ENCODE measurements around the gene SCGB2B2. TPM values are rescaled to one million over a fixed set of nuclear protein-coding genes. Genes with fewer than 3 reads are reported as not detected.

Gene SCGB2B2
- total RNA-seq, 1 donor from 2014 or later: 0.14 TPM

GRCh38 chr19:34644991-34645461 is 31.9 kb downstream of the SCGB2B2 start:
- Histone ChIP-seq H2AFZ (ENCODE audit: low read depth, low read length) (no peak overlapping the region), H3K27me3 (ENCODE audit: insufficient read depth, low read length) (no peaks in the 10 kb centered on the region), H3K4me1 (ENCODE audit: insufficient read depth, low read length) (no peaks in the 10 kb centered on the region), H3K27ac (ENCODE audit: low read depth, low read length) (no peak overlapping the region), H3K79me2 (ENCODE audit: insufficient read depth, low read length) (no peaks in the 10 kb centered on the region), H3K9ac (ENCODE audit: low read length) (no peak overlapping the region), H3K9me3 (ENCODE audit: insufficient read depth, low read depth, low read length) (peaks cover 2% of the 10 kb centered on the region), H4K20me1 (ENCODE audit: insufficient read depth, low read length) (no peaks in the 10 kb centered on the region), H3K36me3 (ENCODE audit: insufficient read depth, low read length) (no peaks in the 10 kb centered on the region), H3K4me2 (ENCODE audit: low read length) (no peak overlapping the region), H3K4me3 (ENCODE audit: insufficient read depth, low read depth, low read length) (no peak overlapping the region)
- no peak for TF ChIP-seq EZH2 (IDR thresholded peaks at IDR 0.05; ENCODE audit: insufficient read depth, low read length)
- TF ChIP-seq, protein P1, sequence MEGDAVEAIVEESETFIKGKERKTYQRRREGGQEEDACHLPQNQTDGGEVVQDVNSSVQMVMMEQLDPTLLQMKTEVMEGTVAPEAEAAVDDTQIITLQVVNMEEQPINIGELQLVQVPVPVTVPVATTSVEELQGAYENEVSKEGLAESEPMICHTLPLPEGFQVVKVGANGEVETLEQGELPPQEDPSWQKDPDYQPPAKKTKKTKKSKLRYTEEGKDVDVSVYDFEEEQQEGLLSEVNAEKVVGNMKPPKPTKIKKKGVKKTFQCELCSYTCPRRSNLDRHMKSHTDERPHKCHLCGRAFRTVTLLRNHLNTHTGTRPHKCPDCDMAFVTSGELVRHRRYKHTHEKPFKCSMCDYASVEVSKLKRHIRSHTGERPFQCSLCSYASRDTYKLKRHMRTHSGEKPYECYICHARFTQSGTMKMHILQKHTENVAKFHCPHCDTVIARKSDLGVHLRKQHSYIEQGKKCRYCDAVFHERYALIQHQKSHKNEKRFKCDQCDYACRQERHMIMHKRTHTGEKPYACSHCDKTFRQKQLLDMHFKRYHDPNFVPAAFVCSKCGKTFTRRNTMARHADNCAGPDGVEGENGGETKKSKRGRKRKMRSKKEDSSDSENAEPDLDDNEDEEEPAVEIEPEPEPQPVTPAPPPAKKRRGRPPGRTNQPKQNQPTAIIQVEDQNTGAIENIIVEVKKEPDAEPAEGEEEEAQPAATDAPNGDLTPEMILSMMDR (IDR thresholded peaks at IDR 0.05; ENCODE audit: insufficient read depth, low read depth, low read length): no peak
- DNase-seq (ENCODE audit: low read depth) (no peak), FAIRE-seq (no peak)
- no peak overlapping the region for H3K4me3 Mint-ChIP-seq (ENCODE audit: unreplicated experiment)
- peaks cover 2% of the 10 kb centered on the region for H3K36me3 Mint-ChIP-seq (ENCODE audit: low read depth, unreplicated experiment)
- no peaks in the 10 kb centered on the region for H3K9me3 Mint-ChIP-seq (ENCODE audit: unreplicated experiment)
- H3K27ac Mint-ChIP-seq (ENCODE audit: unreplicated experiment): no peak overlapping the region
- H3K27me3 Mint-ChIP-seq (ENCODE audit: low read depth, unreplicated experiment): peaks cover 16% of the 10 kb centered on the region
- H3K4me1 Mint-ChIP-seq (ENCODE audit: low read depth, unreplicated experiment): no peaks in the 10 kb centered on the region

DNA sequence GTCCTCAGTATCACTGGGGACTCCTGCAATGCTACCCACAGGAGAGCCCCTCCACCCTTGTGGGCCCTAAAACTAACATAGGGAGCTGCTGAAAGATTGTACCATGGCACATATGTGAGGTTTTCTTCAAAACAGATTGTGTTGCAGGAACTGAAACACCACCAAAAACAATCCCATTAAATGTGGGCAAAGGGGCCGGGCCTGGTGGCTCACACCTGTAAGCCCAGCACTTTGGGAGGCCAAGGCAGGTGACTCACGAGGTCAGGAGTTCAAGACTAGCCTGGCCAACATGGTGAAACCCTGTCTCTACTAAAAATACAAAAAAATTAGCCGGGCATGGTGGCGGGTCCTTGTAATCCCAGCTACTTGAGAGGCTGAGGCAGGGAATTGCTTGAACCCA is 34.7 kb downstream of the SCGB2B2 start:
- Mint-ChIP-seq H3K4me1 (ENCODE audit: low read depth, unreplicated experiment) (no peaks in the 10 kb centered on the region), H3K4me3 (ENCODE audit: unreplicated experiment) (no peak overlapping the region), H3K36me3 (ENCODE audit: low read depth, unreplicated experiment) (peaks cover 2% of the 10 kb centered on the region), H3K27ac (ENCODE audit: unreplicated experiment) (no peak overlapping the region), H3K27me3 (ENCODE audit: low read depth, unreplicated experiment) (peaks cover 12% of the 10 kb centered on the region), H3K9me3 (ENCODE audit: unreplicated experiment) (no peaks in the 10 kb centered on the region)
- Histone ChIP-seq H3K79me2 (ENCODE audit: insufficient read depth, low read length) (no peaks in the 10 kb centered on the region), H3K27ac (ENCODE audit: low read depth, low read length) (no peak overlapping the region), H4K20me1 (ENCODE audit: insufficient read depth, low read length) (no peaks in the 10 kb centered on the region), H3K4me2 (ENCODE audit: low read length) (no peak overlapping the region), H3K4me3 (ENCODE audit: insufficient read depth, low read depth, low read length) (no peak overlapping the region), H3K9me3 (ENCODE audit: insufficient read depth, low read depth, low read length) (peaks cover 2% of the 10 kb centered on the region), H3K4me1 (ENCODE audit: insufficient read depth, low read length) (no peaks in the 10 kb centered on the region), H3K36me3 (ENCODE audit: insufficient read depth, low read length) (no peaks in the 10 kb centered on the region), H3K9ac (ENCODE audit: low read length) (no peak overlapping the region), H3K27me3 (ENCODE audit: insufficient read depth, low read length) (no peaks in the 10 kb centered on the region), H2AFZ (ENCODE audit: low read depth, low read length) (no peak overlapping the region)
- FAIRE-seq (no peak), DNase-seq (ENCODE audit: low read depth) (no peak)
- TF ChIP-seq, protein P1 (IDR thresholded peaks at IDR 0.05; ENCODE audit: insufficient read depth, low read depth, low read length): no peak
- TF ChIP-seq EZH2 (IDR thresholded peaks at IDR 0.05; ENCODE audit: insufficient read depth, low read length): no peak

DNA sequence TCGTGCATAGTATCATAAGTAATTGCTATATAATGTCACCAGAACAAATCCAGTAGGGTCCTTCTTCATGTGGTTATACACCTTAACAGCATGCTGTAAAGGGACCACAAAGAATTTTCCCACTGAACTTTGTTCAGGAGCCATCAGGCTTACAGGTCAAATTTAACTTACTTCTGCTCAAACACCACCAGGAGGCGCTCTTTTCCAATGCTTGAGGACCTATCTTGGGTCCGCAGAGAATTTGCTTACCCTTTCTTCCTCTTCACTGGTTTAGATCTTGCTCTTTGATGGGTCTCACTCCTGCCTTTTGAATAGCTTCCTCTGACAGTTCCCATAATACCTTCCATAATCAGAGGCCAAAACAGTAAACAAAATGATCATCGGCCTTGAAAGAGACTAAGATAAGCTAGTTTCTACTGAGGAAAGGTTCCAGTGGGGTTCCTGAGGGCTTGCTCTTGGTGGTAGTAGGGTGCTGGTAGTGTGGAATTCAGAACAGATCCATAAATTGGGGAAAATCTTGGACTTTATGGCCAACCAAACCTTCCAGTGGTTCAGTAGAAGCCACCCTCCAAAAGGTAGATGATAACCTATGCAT is 37.4 kb downstream of the SCGB2B2 start:
- Histone ChIP-seq H4K20me1 (ENCODE audit: insufficient read depth, low read length) (no peaks in the 10 kb centered on the region), H3K4me1 (ENCODE audit: insufficient read depth, low read length) (no peaks in the 10 kb centered on the region), H3K36me3 (ENCODE audit: insufficient read depth, low read length) (no peaks in the 10 kb centered on the region), H3K9ac (ENCODE audit: low read length) (no peak overlapping the region), H3K27ac (ENCODE audit: low read depth, low read length) (no peak overlapping the region), H3K9me3 (ENCODE audit: insufficient read depth, low read depth, low read length) (peaks cover 14% of the 10 kb centered on the region), H3K27me3 (ENCODE audit: insufficient read depth, low read length) (no peaks in the 10 kb centered on the region), H3K4me2 (ENCODE audit: low read length) (no peak overlapping the region), H2AFZ (ENCODE audit: low read depth, low read length) (no peak overlapping the region), H3K4me3 (ENCODE audit: insufficient read depth, low read depth, low read length) (no peak overlapping the region), H3K79me2 (ENCODE audit: insufficient read depth, low read length) (no peaks in the 10 kb centered on the region)
- TF ChIP-seq, protein P1 (IDR thresholded peaks at IDR 0.05; ENCODE audit: insufficient read depth, low read depth, low read length): peak; percentile 29
- TF ChIP-seq EZH2 (IDR thresholded peaks at IDR 0.05; ENCODE audit: insufficient read depth, low read length): no peak
- no peak overlapping the region for H3K4me3 Mint-ChIP-seq (ENCODE audit: unreplicated experiment)
- FAIRE-seq: peak; percentile 32
- no peaks in the 10 kb centered on the region for H3K4me1 Mint-ChIP-seq (ENCODE audit: low read depth, unreplicated experiment)
- peaks cover 12% of the 10 kb centered on the region for H3K36me3 Mint-ChIP-seq (ENCODE audit: low read depth, unreplicated experiment)
- peak; percentile 20 for DNase-seq (ENCODE audit: low read depth)
- no peak overlapping the region for H3K27ac Mint-ChIP-seq (ENCODE audit: unreplicated experiment)
- no peaks in the 10 kb centered on the region for H3K27me3 Mint-ChIP-seq (ENCODE audit: low read depth, unreplicated experiment)
- peaks cover 5% of the 10 kb centered on the region for H3K9me3 Mint-ChIP-seq (ENCODE audit: unreplicated experiment)
